Activated naive CD4-positive, alpha-beta T cell treated with anti-CD3 and anti-CD28 coated beads for 36 hours (primary cell): Measurements from ENCODE around the gene MUL1. TPM values are rescaled to one million over a fixed set of nuclear protein-coding genes. Genes with fewer than 3 reads are reported as not detected.
"Not testable (repeated sequence)": the region's sequence is repeated elsewhere in the genome, so short reads cannot be mapped to it uniquely, and the experiment has no call there.

Experiments
- CTCF ChIA-PET: fragments of 350-600 bp; sonication (Branson Sonifier 250); formaldehyde crosslinking; loops from one replicate; lab custom pipeline; 2021; ENCODE audit warnings: antibody characterized with exemption; lab: Charles Lee
- DNase-seq: peaks from one replicate; pipeline ENCODE4 v3.0.0-alpha.2; 2020
- H3K27ac Mint-ChIP-seq: one replicate; pipeline ENCODE4 v1.8.0; 2021; ENCODE audit warnings: mild to moderate bottlenecking, mixed read lengths
- H3K27me3 Mint-ChIP-seq: one replicate; pipeline ENCODE4 v1.8.0; 2021; ENCODE audit warnings: low read depth, mixed read lengths
- H3K36me3 Mint-ChIP-seq: one replicate; pipeline ENCODE4 v1.8.0; 2021; ENCODE audit warnings: low read depth, mixed read lengths
- H3K4me1 Mint-ChIP-seq: one replicate; pipeline ENCODE4 v1.8.0; 2021; ENCODE audit warnings: low read depth, mixed read lengths
- H3K4me3 Mint-ChIP-seq: one replicate; pipeline ENCODE4 v1.8.0; 2021; ENCODE audit warnings: mild to moderate bottlenecking, moderate library complexity, mixed read lengths
- H3K9me3 Mint-ChIP-seq: one replicate; pipeline ENCODE4 v1.8.0; 2021; ENCODE audit warnings: mixed read lengths
- intact Hi-C: fragments of 100-400 bp; cut with micrococcal nuclease; formaldehyde crosslinking; loops from one replicate; pipeline ENCODE4 v1.15.1; 2023
- total RNA-seq, 2 experiments: library from RNA; stranded (reverse); gene quantifications; one replicate each; pipeline ENCODE4 v1.2.3, GENCODE V29; 2021

Gene MUL1
- total RNA-seq, 2 experiments from 2014 or later: 10.9 to 12.1 TPM

GRCh38 chr1:20505488-20505887 is 2.5 kb downstream of the MUL1 start:
- no peaks in the 10 kb centered on the region for H3K27me3 Mint-ChIP-seq
- intact Hi-C loops: no loop called here
- H3K4me3 Mint-ChIP-seq: no peak overlapping the region

GRCh38 chr1:20500716-20501115 is 7.2 kb downstream of the MUL1 start:
- CTCF ChIA-PET: no interaction called here
- no peak for DNase-seq
- Mint-ChIP-seq H3K4me3 (no peak overlapping the region), H3K27me3 (no peaks in the 10 kb centered on the region), H3K9me3 (no peaks in the 10 kb centered on the region), H3K4me1 (peaks cover 16% of the 10 kb centered on the region), H3K27ac (no peak overlapping the region), H3K36me3 (peaks cover 17% of the 10 kb centered on the region)
- intact Hi-C loops: no loop called here

More at GRCh38 chr1:20505488-20505887, 2.5 kb downstream of the MUL1 start:
- DNase-seq: no peak
- Mint-ChIP-seq H3K36me3 (peaks cover 9% of the 10 kb centered on the region), H3K27ac (no peak overlapping the region), H3K9me3 (no peaks in the 10 kb centered on the region), H3K4me1 (peaks cover 21% of the 10 kb centered on the region)
- CTCF ChIA-PET: no interaction called here

- Mint-ChIP-seq H3K4me1 (peaks cover 9% of the 10 kb centered on the region), H3K27ac (no peak overlapping the region), H3K9me3 (no peaks in the 10 kb centered on the region), H3K4me3 (no peak overlapping the region), H3K27me3 (no peaks in the 10 kb centered on the region), H3K36me3 (peaks cover 16% of the 10 kb centered on the region)
- CTCF ChIA-PET: interaction anchor here (0.6 kb wide), 1 partner anchor 25 kb away, joined by 4 read pairs; no protein-coding TSS in a partner anchor
- no peak for DNase-seq
- intact Hi-C loops: no loop called here
Measured at GRCh38 chr1:20499718-20500117, 8.2 kb downstream of the MUL1 start.

- H3K9me3 Mint-ChIP-seq: no peaks in the 10 kb centered on the region
- H3K27ac Mint-ChIP-seq: no peak overlapping the region
- intact Hi-C loops: no loop called here
- H3K27me3 Mint-ChIP-seq: no peaks in the 10 kb centered on the region
- CTCF ChIA-PET: no interaction called here
- H3K4me3 Mint-ChIP-seq: no peak overlapping the region
- peaks cover 6% of the 10 kb centered on the region for H3K4me1 Mint-ChIP-seq
- H3K36me3 Mint-ChIP-seq: peaks cover 16% of the 10 kb centered on the region
- DNase-seq: no peak
Measured at GRCh38 chr1:20499105-20499504, 8.8 kb downstream of the MUL1 start.

GRCh38 chr1:20498116-20498515 is 9.8 kb downstream of the MUL1 start:
- H3K36me3 Mint-ChIP-seq: peaks cover 16% of the 10 kb centered on the region
- DNase-seq: no peak

GRCh38 chr1:20497506-20497905 is 10.4 kb downstream of the MUL1 start:
- Mint-ChIP-seq H3K36me3 (peaks cover 16% of the 10 kb centered on the region), H3K27me3 (no peaks in the 10 kb centered on the region), H3K9me3 (no peaks in the 10 kb centered on the region), H3K4me1 (peaks cover 2% of the 10 kb centered on the region), H3K27ac (no peak overlapping the region), H3K4me3 (no peak overlapping the region)
- intact Hi-C loops: loop anchor here (2.0 kb wide), 2 partner anchors 71 to 395 kb away; no protein-coding TSS in a partner anchor
- DNase-seq: no peak
- CTCF ChIA-PET: interaction anchor here (7.8 kb wide), 1 partner anchor 283 kb away, joined by 98 read pairs; no protein-coding TSS in a partner anchor

More at GRCh38 chr1:20498116-20498515, 9.8 kb downstream of the MUL1 start:
- Mint-ChIP-seq H3K4me1 (peaks cover 2% of the 10 kb centered on the region), H3K4me3 (no peak overlapping the region), H3K27me3 (no peaks in the 10 kb centered on the region), H3K9me3 (no peaks in the 10 kb centered on the region), H3K27ac (no peak overlapping the region)
- intact Hi-C loops: no loop called here
- CTCF ChIA-PET: no interaction called here

GRCh38 chr1:20496725-20497383 is 11.1 kb downstream of the MUL1 start:
- CTCF ChIA-PET: interaction anchor here (7.8 kb wide), 1 partner anchor 282 kb away, joined by 98 read pairs; no protein-coding TSS in a partner anchor
- intact Hi-C loops: loop anchor here (1.0 to 2.0 kb wide), 3 partner anchors 10 to 394 kb away; no protein-coding TSS in a partner anchor
- peak overlapping the region; percentile 28 for H3K27ac Mint-ChIP-seq
- peaks cover 16% of the 10 kb centered on the region for H3K36me3 Mint-ChIP-seq
- not testable (repeated sequence) for H3K27me3 Mint-ChIP-seq, H3K4me1 Mint-ChIP-seq, DNase-seq, H3K9me3 Mint-ChIP-seq, H3K4me3 Mint-ChIP-seq

GRCh38 chr1:20496241-20496661 is 11.7 kb downstream of the MUL1 start:
- Mint-ChIP-seq H3K9me3 (no peaks in the 10 kb centered on the region), H3K36me3 (peaks cover 15% of the 10 kb centered on the region), H3K4me1 (peaks cover 2% of the 10 kb centered on the region), H3K27me3 (no peaks in the 10 kb centered on the region), H3K4me3 (no peak overlapping the region), H3K27ac (peak overlapping the region; percentile 47)
- DNase-seq: peak; percentile 76
- intact Hi-C loops: loop anchor here (1.0 to 2.0 kb wide), 3 partner anchors 11 to 393 kb away; no protein-coding TSS in a partner anchor
- CTCF ChIA-PET: interaction anchor here (1.0 to 7.8 kb wide), 3 partner anchors 119 to 282 kb away, joined by 3 to 98 read pairs (median 19); no protein-coding TSS in a partner anchor

- CTCF ChIA-PET: interaction anchor here (0.6 to 7.8 kb wide), 6 partner anchors 61 to 300 kb away, joined by 3 to 98 read pairs (median 4); no protein-coding TSS in a partner anchor
- Mint-ChIP-seq H3K9me3 (no peaks in the 10 kb centered on the region), H3K4me1 (peaks cover 2% of the 10 kb centered on the region), H3K4me3 (no peak overlapping the region), H3K27me3 (no peaks in the 10 kb centered on the region), H3K36me3 (peaks cover 12% of the 10 kb centered on the region), H3K27ac (peak overlapping the region; percentile 47)
- DNase-seq: no peak
- intact Hi-C loops: loop anchor here (1.0 to 2.0 kb wide), 5 partner anchors 12 to 393 kb away; no protein-coding TSS in a partner anchor
Measured at GRCh38 chr1:20495661-20496060, 12.3 kb downstream of the MUL1 start.

- Mint-ChIP-seq H3K27me3 (no peaks in the 10 kb centered on the region), H3K4me3 (no peak overlapping the region), H3K4me1 (peaks cover 2% of the 10 kb centered on the region), H3K27ac (no peak overlapping the region), H3K36me3 (peaks cover 8% of the 10 kb centered on the region), H3K9me3 (no peaks in the 10 kb centered on the region)
- CTCF ChIA-PET: interaction anchor here (0.6 to 7.8 kb wide), 19 partner anchors 8 to 605 kb away, joined by 3 to 98 read pairs (median 4); partner anchors contain the start of genes CAMK2N1 and MUL1
- no peak for DNase-seq
- intact Hi-C loops: loop anchor here (1.0 to 5.0 kb wide), 6 partner anchors 60 to 577 kb away; no protein-coding TSS in a partner anchor
Measured at GRCh38 chr1:20494609-20495311, 13.2 kb downstream of the MUL1 start.

- Mint-ChIP-seq H3K36me3 (peaks cover 6% of the 10 kb centered on the region), H3K9me3 (no peaks in the 10 kb centered on the region), H3K4me1 (peaks cover 2% of the 10 kb centered on the region), H3K27ac (no peak overlapping the region), H3K27me3 (no peaks in the 10 kb centered on the region), H3K4me3 (no peak overlapping the region)
- intact Hi-C loops: loop anchor here (1.0 to 5.0 kb wide), 7 partner anchors 59 to 577 kb away; no protein-coding TSS in a partner anchor
- CTCF ChIA-PET: interaction anchor here (0.5 to 7.8 kb wide), 23 partner anchors 8 to 604 kb away, joined by 3 to 98 read pairs (median 4); partner anchors contain the start of genes CAMK2N1 and MUL1
- DNase-seq: peak; percentile 91
Measured at GRCh38 chr1:20493839-20494608, 13.9 kb downstream of the MUL1 start.
